Testis (tissue), 3 donors: ENCODE results near the gene RRP12. TPM values are rescaled to one million over a fixed set of nuclear protein-coding genes. Genes with fewer than 3 reads are reported as not detected.
A peak's percentile ranks its signal among the peaks of the same experiment; 100 is the strongest.
"Not testable (repeated sequence)": the region's sequence is repeated elsewhere in the genome, so short reads cannot be mapped to it uniquely, and the experiment has no call there.

Source experiments
- DNase-seq: peaks from one replicate; pipeline ENCODE4 v3.0.0-alpha.2; 2019
- H3K27ac ChIP-seq, 2 donors: fragments of 200-600 bp; sonication (generic); one replicate each; pipeline ENCODE4 v1.5.1; 2019
- H3K27me3 ChIP-seq: fragments of 200-600 bp; sonication (generic); one replicate; pipeline ENCODE4 v1.5.1; 2019
- H3K36me3 ChIP-seq: fragments of 200-600 bp; sonication (generic); one replicate; pipeline ENCODE4 v1.5.1; 2017; ENCODE audit warnings: low read depth; ENCODE audit errors: missing control alignments
- H3K4me1 ChIP-seq: fragments of 200-600 bp; sonication (generic); one replicate; pipeline ENCODE4 v1.5.1; 2019
- H3K4me3 ChIP-seq, 2 donors: fragments of 200-600 bp; sonication (generic); one replicate each; pipeline ENCODE4 v1.5.1; 2017 to 2019
- H3K9me3 ChIP-seq: fragments of 200-600 bp; sonication (generic); one replicate; pipeline ENCODE4 v1.5.1; 2017
- CTCF ChIP-seq, 3 experiments: fragments of 450-650 bp in 2 of 3; fragments of 200-600 bp in 1 of 3; sonication (generic) in 1 of 3; IDR thresholded peaks; one replicate each; pipeline ENCODE4 v1.5.1; 2016 to 2019; ENCODE audit warnings: antibody characterized with exemption in 3 of 3, mild to moderate bottlenecking in 2 of 3, moderate library complexity in 1 of 3
- POLR2A ChIP-seq: fragments of 450-650 bp; IDR thresholded peaks from one replicate; pipeline ENCODE4 v1.6.1; 2017; ENCODE audit warnings: antibody characterized with exemption, mild to moderate bottlenecking, moderate library complexity
- WGBS, 2 donors: methylation state at CpG; one replicate each; pipeline ENCODE4 v1.1.5; 2018; 5-methylcytosine and 5-hydroxymethylcytosine counted together
- intact Hi-C: fragments of 100-400 bp; cut with DNase I; formaldehyde crosslinking; loops from one replicate; pipeline ENCODE4 v1.15.1; 2023; ENCODE audit warnings: low total_unique reads
- polyA plus RNA-seq: library from polyadenylated mRNA; stranded (reverse); fragments of 350-450 nt; fragmentation: Illumina TruSeq; extraction: RNeasy Lipid Tissue Mini Kit (QIAGEN cat#74804); gene quantifications from one replicate; pipeline ENCODE4 v1.2.3, GENCODE V29; 2014; ENCODE audit warnings: low read depth, low replicate concordance; ENCODE audit not compliant: insufficient read depth
- total RNA-seq, 2 donors: library from RNA; depleted of rRNA; stranded (reverse); fragments of >200 nt; gene quantifications; one replicate each; pipeline ENCODE4 v1.2.3, GENCODE V29; 2016

The RRP12 gene
- total and polyA plus RNA-seq, 3 donors from 2014 or later: 38.1 to 54.6 (median 53.5) TPM

- Histone ChIP-seq H3K36me3 (no peaks in the 10 kb centered on the region), H3K9me3 (no peaks in the 10 kb centered on the region), H3K4me3 (no peak overlapping the region), H3K27ac (no peak overlapping the region), H3K4me1 (no peaks in the 10 kb centered on the region), H3K27me3 (no peaks in the 10 kb centered on the region)
- DNase-seq: no peak
- no peak for TF ChIP-seq CTCF (IDR thresholded peaks at IDR 0.05)
- TF ChIP-seq POLR2A: no peak
- 93 to 94% methylated on average over 4 of the region's 4 CpGs for WGBS, 2 donors
- intact Hi-C loops: no loop called here
Measured at GRCh38 chr10:97347317-97347716, 53.8 kb downstream of the RRP12 start.

- WGBS, 2 donors: 88 to 95% methylated on average over 6 of the region's 6 CpGs
- H3K27ac ChIP-seq, DNase-seq, H3K4me1 ChIP-seq, H3K4me3 ChIP-seq, H3K36me3 ChIP-seq, H3K27me3 ChIP-seq, intact Hi-C loops, H3K9me3 ChIP-seq: not testable (repeated sequence)
Measured at GRCh38 chr10:97343664-97344063, 57.5 kb downstream of the RRP12 start.

- intact Hi-C loops: no loop called here
- no peak overlapping the region for H3K4me3 ChIP-seq
- no peak overlapping the region for H3K27ac ChIP-seq
- peaks cover 8% of the 10 kb centered on the region for H3K4me1 ChIP-seq
- no peaks in the 10 kb centered on the region for H3K9me3 ChIP-seq
- TF ChIP-seq POLR2A (no peak), CTCF (IDR thresholded peaks at IDR 0.05) (no peak)
- H3K36me3 ChIP-seq: no peaks in the 10 kb centered on the region
- WGBS, 2 donors: 80 to 91% methylated on average over 2 of the region's 2 CpGs
- DNase-seq: no peak
- H3K27me3 ChIP-seq: no peaks in the 10 kb centered on the region
Measured at GRCh38 chr10:97341416-97341815, 59.7 kb downstream of the RRP12 start.

- Histone ChIP-seq H3K27ac (no peak overlapping the region), H3K9me3 (no peaks in the 10 kb centered on the region), H3K4me3 (no peak overlapping the region), H3K4me1 (peaks cover 8% of the 10 kb centered on the region), H3K27me3 (no peaks in the 10 kb centered on the region), H3K36me3 (no peaks in the 10 kb centered on the region)
- peak; percentile 28 for DNase-seq
- WGBS, 2 donors: 39 to 54% methylated on average over 5 of the region's 5 CpGs
- intact Hi-C loops: no loop called here
- no peak for TF ChIP-seq POLR2A
- no peak for TF ChIP-seq CTCF (IDR thresholded peaks at IDR 0.05)
Measured at GRCh38 chr10:97338041-97338440, 63.1 kb downstream of the RRP12 start.

- WGBS, 2 donors: 17 to 24% methylated on average over 11 of the region's 11 CpGs
- no peak for DNase-seq
Measured at GRCh38 chr10:97336942-97337831, 64.0 kb downstream of the RRP12 start.

More at GRCh38 chr10:97336942-97337831, 64.0 kb downstream of the RRP12 start:
- no peak overlapping the region for H3K27ac ChIP-seq
- H3K4me3 ChIP-seq: no peak overlapping the region
- H3K27me3 ChIP-seq: no peaks in the 10 kb centered on the region
- H3K4me1 ChIP-seq: peaks cover 13% of the 10 kb centered on the region
- no peaks in the 10 kb centered on the region for H3K9me3 ChIP-seq
- intact Hi-C loops: no loop called here
- TF ChIP-seq CTCF (IDR thresholded peaks at IDR 0.05): no peak
- TF ChIP-seq POLR2A: no peak
- no peaks in the 10 kb centered on the region for H3K36me3 ChIP-seq
